ENCODE measurements around the gene UCP2. TPM values are rescaled to one million over a fixed set of nuclear protein-coding genes. Genes with fewer than 3 reads are reported as not detected.

Gene UCP2
- total RNA-seq, 4 donors from 2014 or later = 36.7 to 57.6 (median 39.6) TPM

- H3K4me1 ChIP-seq = peaks cover 7 to 17% (median 12%) of the 10 kb centered on the region in 4 donors
- intact Hi-C loops (cut with DNase I; ENCODE audit: low total_unique reads) = loop anchor here (10.0 kb wide), 2 partner anchors 56 to 136 kb away; no protein-coding TSS in a partner anchor
- H3K9me3 ChIP-seq = no peaks in the 10 kb centered on the region
- H3K36me3 ChIP-seq = no peaks in the 10 kb centered on the region
- no peak overlapping the region for H3K27ac ChIP-seq
- H3K27me3 ChIP-seq = no peaks in the 10 kb centered on the region
- in situ Hi-C loops (cut with MboI; ENCODE audit: low pct_ligation_motif_present in 1 of 4, low pct_unique_long_range_greater_than_20kb in 1 of 4, low sequenced_read_pairs in 3 of 4) = loop anchor here in 2 of 4 donors (25.0 kb wide), 2 partner anchors 119 to 594 kb away; no protein-coding TSS in a partner anchor
- 93% methylated on average over 15 of the region's 15 CpGs; no CpG with 5 or more reads in 1 of the 2 donors for WGBS, 2 donors (ENCODE audit: low coverage in 1 of 2)
- H3K4me3 ChIP-seq = no peak overlapping the region
- no peak for TF ChIP-seq POLR2A (IDR thresholded peaks at IDR 0.05)
- TF ChIP-seq EP300 (IDR thresholded peaks at IDR 0.05; ENCODE audit: low read depth) = no peak
- TF ChIP-seq CTCF (IDR thresholded peaks at IDR 0.05) = no peak
- no peak for TF ChIP-seq POLR2AphosphoS5 (IDR thresholded peaks at IDR 0.05)
- no peak for DNase-seq
Measured at GRCh38 chr11:73968356-73968966, 14.2 kb downstream of the UCP2 start.

- TF ChIP-seq POLR2AphosphoS5 (IDR thresholded peaks at IDR 0.05) (no peak), POLR2A (IDR thresholded peaks at IDR 0.05) (no peak)
- no peaks in the 10 kb centered on the region for H3K9me3 ChIP-seq
- no peak overlapping the region for H3K27ac ChIP-seq
- WGBS, 2 donors (ENCODE audit: low coverage in 1 of 2) = 70% methylated on average over 2 of the region's 2 CpGs; no CpG with 5 or more reads in 1 of the 2 donors
- peaks cover 0 to 10% (median 3%) of the 10 kb centered on the region in 4 donors for H3K4me1 ChIP-seq
- no peaks in the 10 kb centered on the region for H3K36me3 ChIP-seq
- DNase-seq = no peak
- in situ Hi-C loops (cut with MboI; ENCODE audit: low pct_ligation_motif_present in 1 of 4, low pct_unique_long_range_greater_than_20kb in 1 of 4, low sequenced_read_pairs in 3 of 4) = loop anchor here in 2 of 4 donors (25.0 kb wide), 2 partner anchors 122 to 597 kb away; no protein-coding TSS in a partner anchor
- no peak overlapping the region for H3K4me3 ChIP-seq
- intact Hi-C loops (cut with DNase I; ENCODE audit: low total_unique reads) = loop anchor here (10.0 kb wide), 2 partner anchors 59 to 139 kb away; no protein-coding TSS in a partner anchor
- H3K27me3 ChIP-seq = no peaks in the 10 kb centered on the region
Measured at GRCh38 chr11:73965764-73966121, 16.9 kb downstream of the UCP2 start.

GRCh38 chr11:73965076-73965763 is 17.4 kb downstream of the UCP2 start:
- peaks cover 0 to 10% (median 3%) of the 10 kb centered on the region in 4 donors for H3K4me1 ChIP-seq
- in situ Hi-C loops (cut with MboI; ENCODE audit: low pct_ligation_motif_present in 1 of 4, low pct_unique_long_range_greater_than_20kb in 1 of 4, low sequenced_read_pairs in 3 of 4) (loop anchor here in 2 of 4 donors (25.0 kb wide), 2 partner anchors 122 to 597 kb away; no protein-coding TSS in a partner anchor), intact Hi-C loops (cut with DNase I; ENCODE audit: low total_unique reads) (loop anchor here (10.0 kb wide), 2 partner anchors 60 to 140 kb away; no protein-coding TSS in a partner anchor)
- H3K27me3 ChIP-seq = no peaks in the 10 kb centered on the region
- no peak overlapping the region for H3K4me3 ChIP-seq
- no peaks in the 10 kb centered on the region for H3K9me3 ChIP-seq
- 65% methylated on average over 10 of the region's 10 CpGs; no CpG with 5 or more reads in 1 of the 2 donors for WGBS, 2 donors (ENCODE audit: low coverage in 1 of 2)
- DNase-seq = no peak
- no peak for TF ChIP-seq POLR2AphosphoS5 (IDR thresholded peaks at IDR 0.05)
- no peak for TF ChIP-seq POLR2A (IDR thresholded peaks at IDR 0.05)
- TF ChIP-seq EP300 (IDR thresholded peaks at IDR 0.05; ENCODE audit: low read depth) = no peak
- TF ChIP-seq CTCF (IDR thresholded peaks at IDR 0.05) = no peak
- no peak overlapping the region for H3K27ac ChIP-seq
- no peaks in the 10 kb centered on the region for H3K36me3 ChIP-seq

- 78 to 90% methylated on average over 2 to 8 of the region's 8 CpGs for WGBS, 2 donors (ENCODE audit: low coverage in 1 of 2)
- TF ChIP-seq POLR2AphosphoS5 (IDR thresholded peaks at IDR 0.05) (no peak), POLR2A (IDR thresholded peaks at IDR 0.05) (no peak), EP300 (IDR thresholded peaks at IDR 0.05; ENCODE audit: low read depth) (no peak), CTCF (IDR thresholded peaks at IDR 0.05) (no peak)
- Histone ChIP-seq H3K4me3 (no peak overlapping the region), H3K36me3 (no peaks in the 10 kb centered on the region), H3K27me3 (no peaks in the 10 kb centered on the region), H3K9me3 (no peaks in the 10 kb centered on the region), H3K4me1 (peaks cover 0 to 10% (median 3%) of the 10 kb centered on the region in 4 donors), H3K27ac (no peak overlapping the region)
- in situ Hi-C loops (cut with MboI; ENCODE audit: low pct_ligation_motif_present in 1 of 4, low pct_unique_long_range_greater_than_20kb in 1 of 4, low sequenced_read_pairs in 3 of 4) = loop anchor here in 2 of 4 donors (25.0 kb wide), 2 partner anchors 123 to 598 kb away; no protein-coding TSS in a partner anchor
- no peak for DNase-seq
- intact Hi-C loops (cut with DNase I; ENCODE audit: low total_unique reads) = loop anchor here (10.0 kb wide), 2 partner anchors 61 to 141 kb away; no protein-coding TSS in a partner anchor
Measured at GRCh38 chr11:73963861-73964260, 18.8 kb downstream of the UCP2 start.

Data from transverse colon (tissue), 4 donors.